Small intestine (tissue), 7 donors: ENCODE measurements around the gene MRE11. TPM values are rescaled to one million over a fixed set of nuclear protein-coding genes. Genes with fewer than 3 reads are reported as not detected.
"Not testable (repeated sequence)": the region's sequence is repeated elsewhere in the genome, so short reads cannot be mapped to it uniquely, and the experiment has no call there.

Experiments
- DNase-seq, 2 donors: peaks; one replicate each; pipeline versions ENCODE4 v3.0.0 to v3.0.0-alpha.2; 2013
- FAIRE-seq: peaks from 2 replicates; lab custom pipeline; 2012; peaks lifted over from hg19 to GRCh38; lab: Jason Lieb, UNC
- H3K27ac ChIP-seq, 3 donors: one replicate each; pipeline ENCODE4 v1.5.1; 2013; ENCODE audit warnings: low read length in 2 of 3, mild to moderate bottlenecking in 2 of 3, control low read depth in 1 of 3, inconsistent platforms in 1 of 3, low read depth in 1 of 3, moderate library complexity in 1 of 3
- H3K27me3 ChIP-seq, 3 donors: one replicate each; pipeline ENCODE4 v1.6.1; 2013; ENCODE audit warnings: low read length in 3 of 3, inconsistent platforms in 1 of 3; ENCODE audit not compliant: control insufficient read depth in 3 of 3, insufficient read depth in 3 of 3
- H3K36me3 ChIP-seq, 3 donors: one replicate each; pipeline ENCODE4 v1.6.1; 2013; ENCODE audit warnings: low read length in 3 of 3, inconsistent platforms in 1 of 3, low read depth in 1 of 3, mild to moderate bottlenecking in 1 of 3, moderate library complexity in 1 of 3; ENCODE audit not compliant: control insufficient read depth in 3 of 3, insufficient read depth in 2 of 3
- H3K4me1 ChIP-seq, 3 donors: one replicate each; pipeline ENCODE4 v1.6.1; 2013; ENCODE audit warnings: low read length in 2 of 3, inconsistent platforms in 1 of 3, low read depth in 1 of 3, mild to moderate bottlenecking in 1 of 3, moderate library complexity in 1 of 3; ENCODE audit not compliant: control insufficient read depth in 3 of 3, insufficient read depth in 2 of 3
- H3K4me3 ChIP-seq, 3 donors: one replicate each; pipeline ENCODE4 v1.5.1; 2013; ENCODE audit warnings: low read length in 3 of 3, control low read depth in 1 of 3, inconsistent platforms in 1 of 3, low read depth in 1 of 3, mild to moderate bottlenecking in 1 of 3, moderate library complexity in 1 of 3
- H3K9me3 ChIP-seq, 2 donors: one replicate each; pipeline ENCODE4 v1.6.1; 2013; ENCODE audit warnings: low read depth in 1 of 2, low read length in 1 of 2; ENCODE audit not compliant: control insufficient read depth in 2 of 2, insufficient read depth in 1 of 2
- whole genome bisulfite sequencing, 3 donors: extraction: QIAGEN DNeasy Blood & Tissue Kit; methylation state at CpG; one replicate each; pipeline ENCODE4 v1.1.7; 2013; 5-methylcytosine and 5-hydroxymethylcytosine counted together
- polyA plus RNA-seq, 4 donors: library from polyadenylated mRNA; stranded (reverse) in 3 of 4; unstranded in 1 of 4; fragments of 200-250 nt in 3 of 4; fragments of 120-200 nt in 1 of 4; gene quantifications; one replicate each; pipeline versions ENCODE4 v1.2.1 to v1.2.3, GENCODE V29; 2013
- donor health status: healthy with polysubstance abuse.
- donor health status: control.
- donor health status: control.
- donor health status: Bipolar disorder and iron deficiency.
- donor health status: healthy.

Gene MRE11
- polyA plus RNA-seq, 4 donors: 1.1 to 24.3 (median 3.9) TPM

DNA sequence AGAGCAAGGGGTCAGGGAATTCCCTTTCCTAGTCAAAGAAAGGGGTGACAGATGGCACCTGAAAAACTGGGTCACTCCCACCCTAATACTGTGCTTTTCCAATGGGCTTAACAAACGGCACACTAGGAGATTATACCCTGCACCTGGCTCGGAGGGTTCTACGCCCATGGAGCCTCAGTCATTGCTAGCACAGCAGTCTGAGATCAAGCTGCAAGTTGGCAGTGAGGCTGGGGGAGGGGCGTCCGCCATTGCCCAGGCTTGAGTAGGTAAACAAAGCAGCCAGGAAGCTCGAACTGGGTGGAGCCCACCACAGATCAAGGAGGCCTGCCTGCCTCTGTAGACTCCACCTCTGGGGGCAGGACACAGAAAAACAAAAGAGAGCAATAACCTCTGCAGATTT is 123.1 kb downstream of the MRE11 start:
- H3K36me3 ChIP-seq, H3K9me3 ChIP-seq, H3K4me1 ChIP-seq, H3K27me3 ChIP-seq, FAIRE-seq, H3K27ac ChIP-seq, H3K4me3 ChIP-seq, DNase-seq: not testable (repeated sequence)
- WGBS, 3 donors: 57 to 71% (median 58%) methylated on average over 6 of the region's 6 CpGs

Other genes starting within 250 kb of the MRE11 start
- gene IZUMO1R, start 189.3 kb downstream of the MRE11 start, polyA plus RNA-seq: not detected
- gene GPR83, start 92.4 kb downstream of the MRE11 start, polyA plus RNA-seq: under 1 TPM in 2 of 4 donors, not detected in 2; 0.13 TPM
- gene ANKRD49, start 140 bp upstream of the MRE11 start, polyA plus RNA-seq: 10 to 100 TPM; 14.2 to 33.8 (median 26.7) TPM
- under 1 TPM in 1 of 4 donors, not detected in 3; 0.09 TPM for gene C11orf97, start 18.6 kb upstream of the MRE11 start, polyA plus RNA-seq
- gene FUT4, start 50.1 kb upstream of the MRE11 start, polyA plus RNA-seq: 10 to 100 TPM in 2 of 4 donors, 1 to 10 TPM in 2; 6.0 to 22.4 (median 12.3) TPM
- 10 to 100 TPM in 3 of 4 donors, 1 to 10 TPM in 1; 8.0 to 23.5 (median 16.2) TPM for gene PIWIL4, start 73.5 kb upstream of the MRE11 start, polyA plus RNA-seq